ENCODE data around the gene XPR1. TPM values are rescaled to one million over a fixed set of nuclear protein-coding genes. Genes with fewer than 3 reads are reported as not detected.
"Not testable (repeated sequence)": the region's sequence is repeated elsewhere in the genome, so short reads cannot be mapped to it uniquely, and the experiment has no call there.

The XPR1 gene
- total RNA-seq, 1 experiment from 2014 or later: 45.6 TPM

GRCh38 chr1:180693564-180694244 is 61.9 kb downstream of the XPR1 start:
- Histone ChIP-seq H3K36me3 (replicated peaks; ENCODE audit: control insufficient read depth, insufficient read depth, low read length) (no peaks in the 10 kb centered on the region), H3K4me3 (ENCODE audit: insufficient read depth, low read depth, low read length) (no peak overlapping the region)

DNA sequence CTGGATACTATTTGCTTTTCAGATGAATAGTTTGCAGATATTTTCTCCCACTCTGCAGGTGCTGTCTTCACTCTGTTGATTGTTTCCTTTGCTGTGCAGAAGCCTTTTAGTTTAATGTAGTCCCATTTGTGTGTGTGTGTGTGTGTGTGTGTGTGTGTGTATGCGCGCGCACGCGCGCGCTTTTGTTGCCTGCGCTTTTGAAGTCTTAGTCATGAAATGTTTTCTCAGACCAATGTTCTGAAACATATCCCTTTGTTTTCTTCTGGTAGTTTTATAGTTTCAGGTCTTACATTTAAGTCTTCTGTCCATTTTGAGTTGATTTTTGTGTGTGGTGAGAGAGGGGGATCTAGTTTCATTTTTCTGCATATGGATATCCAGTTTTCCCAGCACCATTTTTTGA is 63.5 kb downstream of the XPR1 start:
- Histone ChIP-seq H3K36me3 (replicated peaks; ENCODE audit: control insufficient read depth, insufficient read depth, low read length) (no peaks in the 10 kb centered on the region), H3K4me3 (ENCODE audit: insufficient read depth, low read depth, low read length) (no peak overlapping the region), H3K27me3 (ENCODE audit: control insufficient read depth, insufficient read depth, low read length) (no peaks in the 10 kb centered on the region)
- DNase-seq: no peak

More at GRCh38 chr1:180693564-180694244, 61.9 kb downstream of the XPR1 start:
- H3K27me3 ChIP-seq (ENCODE audit: control insufficient read depth, insufficient read depth, low read length): no peaks in the 10 kb centered on the region
- no peak for DNase-seq

DNA sequence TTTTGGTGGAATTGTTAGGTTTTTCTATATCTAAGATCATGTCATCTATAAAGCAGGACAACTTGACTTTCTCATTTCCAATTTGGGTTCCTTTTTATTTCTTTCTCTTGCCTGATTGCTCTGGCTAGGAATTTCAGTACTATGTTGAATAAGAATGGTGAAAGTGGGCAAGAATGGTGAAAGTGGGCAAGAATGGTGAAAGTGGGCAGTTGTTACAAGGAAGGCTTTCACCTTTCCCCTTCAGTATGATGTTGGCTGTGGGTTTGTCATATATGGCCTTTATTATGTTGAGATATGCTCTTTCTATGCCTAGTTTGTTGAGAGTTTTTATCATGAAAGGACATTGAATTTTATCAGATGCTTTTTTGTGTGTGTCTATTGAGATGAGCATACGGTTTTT is 64.5 kb downstream of the XPR1 start:
- DNase-seq: no peak
- Histone ChIP-seq H3K27me3 (ENCODE audit: control insufficient read depth, insufficient read depth, low read length) (no peaks in the 10 kb centered on the region), H3K4me3 (ENCODE audit: insufficient read depth, low read depth, low read length) (no peak overlapping the region), H3K36me3 (replicated peaks; ENCODE audit: control insufficient read depth, insufficient read depth, low read length) (no peaks in the 10 kb centered on the region)

- DNase-seq: no peak
- H3K27me3 ChIP-seq (ENCODE audit: control insufficient read depth, insufficient read depth, low read length): no peaks in the 10 kb centered on the region
- no peak overlapping the region for H3K4me3 ChIP-seq (ENCODE audit: insufficient read depth, low read depth, low read length)
- H3K36me3 ChIP-seq (replicated peaks; ENCODE audit: control insufficient read depth, insufficient read depth, low read length): no peaks in the 10 kb centered on the region
These were observed 66.8 kb downstream of the XPR1 start for GRCh38 chr1:180698580-180698979.

- not testable (repeated sequence) for H3K36me3 ChIP-seq (replicated peaks; ENCODE audit: control insufficient read depth, insufficient read depth, low read length); H3K27me3 ChIP-seq (ENCODE audit: control insufficient read depth, insufficient read depth, low read length); H3K4me3 ChIP-seq (ENCODE audit: insufficient read depth, low read depth, low read length); DNase-seq
These were observed 70.6 kb downstream of the XPR1 start for GRCh38 chr1:180702376-180702775.

- not testable (repeated sequence) for H3K4me3 ChIP-seq (ENCODE audit: insufficient read depth, low read depth, low read length); H3K27me3 ChIP-seq (ENCODE audit: control insufficient read depth, insufficient read depth, low read length); H3K36me3 ChIP-seq (replicated peaks; ENCODE audit: control insufficient read depth, insufficient read depth, low read length); DNase-seq
These were observed 78.9 kb downstream of the XPR1 start for GRCh38 chr1:180710746-180711145.

DNA sequence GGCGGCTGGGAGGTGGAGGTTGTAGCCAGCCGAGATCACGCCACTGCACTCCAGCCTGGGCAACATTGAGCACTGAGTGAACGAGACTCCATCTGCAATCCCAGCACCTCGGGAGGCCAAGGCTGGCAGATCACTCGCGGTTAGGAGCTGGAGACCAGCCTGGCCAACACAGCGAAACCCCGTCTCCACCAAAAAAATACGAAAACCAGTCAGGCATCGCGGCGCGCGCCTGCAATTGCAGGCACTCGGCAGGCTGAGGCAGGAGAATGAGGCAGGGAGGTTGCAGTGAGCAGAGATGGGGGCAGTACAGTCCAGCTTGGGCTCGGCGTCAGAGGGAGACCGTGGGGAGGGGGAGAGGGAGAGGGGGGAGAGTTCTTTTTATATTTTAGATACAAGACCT is 79.4 kb downstream of the XPR1 start:
- H3K36me3 ChIP-seq (replicated peaks; ENCODE audit: control insufficient read depth, insufficient read depth, low read length); H3K27me3 ChIP-seq (ENCODE audit: control insufficient read depth, insufficient read depth, low read length); DNase-seq; H3K4me3 ChIP-seq (ENCODE audit: insufficient read depth, low read depth, low read length): not testable (repeated sequence)

- DNase-seq: no peak
- no peak overlapping the region for H3K4me3 ChIP-seq (ENCODE audit: insufficient read depth, low read depth, low read length)
These were observed 88.9 kb downstream of the XPR1 start for GRCh38 chr1:180720753-180721152.

GRCh38 chr1:180722586-180722985 is 90.8 kb downstream of the XPR1 start:
- DNase-seq: no peak
- Histone ChIP-seq H3K4me3 (ENCODE audit: insufficient read depth, low read depth, low read length) (no peak overlapping the region), H3K27me3 (ENCODE audit: control insufficient read depth, insufficient read depth, low read length) (no peaks in the 10 kb centered on the region), H3K36me3 (replicated peaks; ENCODE audit: control insufficient read depth, insufficient read depth, low read length) (no peaks in the 10 kb centered on the region)

More at GRCh38 chr1:180720753-180721152, 88.9 kb downstream of the XPR1 start:
- no peaks in the 10 kb centered on the region for H3K36me3 ChIP-seq (replicated peaks; ENCODE audit: control insufficient read depth, insufficient read depth, low read length)
- H3K27me3 ChIP-seq (ENCODE audit: control insufficient read depth, insufficient read depth, low read length): no peaks in the 10 kb centered on the region

DNA sequence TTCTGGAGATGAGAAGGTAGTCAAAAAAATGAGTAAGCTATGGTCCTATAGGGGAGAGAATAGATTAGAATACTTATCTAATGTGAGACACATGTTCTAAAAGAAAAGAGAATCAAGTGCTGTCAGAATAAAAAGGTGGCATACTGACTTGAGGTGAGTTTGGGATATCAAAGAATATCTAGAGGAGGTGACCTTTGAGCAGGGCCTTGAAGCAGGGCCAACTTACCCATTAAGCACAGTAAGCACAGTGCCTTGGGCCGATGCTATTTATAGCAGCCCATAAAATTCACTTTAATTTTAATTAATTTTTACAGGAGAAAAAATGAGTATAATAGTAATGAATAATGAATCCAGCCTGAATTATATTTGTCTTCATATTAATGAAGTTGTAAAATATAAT is 92.2 kb downstream of the XPR1 start:
- Histone ChIP-seq H3K4me3 (ENCODE audit: insufficient read depth, low read depth, low read length) (no peak overlapping the region), H3K27me3 (ENCODE audit: control insufficient read depth, insufficient read depth, low read length) (no peaks in the 10 kb centered on the region), H3K36me3 (replicated peaks; ENCODE audit: control insufficient read depth, insufficient read depth, low read length) (no peaks in the 10 kb centered on the region)
- DNase-seq: no peak

DNA sequence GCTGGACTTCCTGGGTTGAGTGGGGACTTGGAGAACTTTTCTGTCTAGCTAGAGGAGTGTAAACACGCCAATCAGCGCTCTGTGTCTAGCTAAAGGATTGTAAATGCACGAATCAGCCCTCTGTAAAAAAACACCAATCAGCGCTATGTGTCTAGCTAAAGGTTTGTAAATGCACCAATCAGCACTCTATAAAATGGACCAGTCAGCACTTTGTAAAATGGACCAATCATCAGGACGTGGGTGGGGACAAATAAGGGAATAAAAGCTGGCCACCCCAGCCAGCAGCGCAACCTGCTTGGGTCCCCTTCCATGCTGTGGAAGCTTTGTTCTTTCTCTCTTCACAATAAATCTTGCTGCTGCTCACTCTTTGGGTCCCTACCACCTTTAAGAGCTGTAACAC is 94.2 kb downstream of the XPR1 start:
- not testable (repeated sequence) for H3K36me3 ChIP-seq (replicated peaks; ENCODE audit: control insufficient read depth, insufficient read depth, low read length); H3K4me3 ChIP-seq (ENCODE audit: insufficient read depth, low read depth, low read length); DNase-seq; H3K27me3 ChIP-seq (ENCODE audit: control insufficient read depth, insufficient read depth, low read length)

DNA sequence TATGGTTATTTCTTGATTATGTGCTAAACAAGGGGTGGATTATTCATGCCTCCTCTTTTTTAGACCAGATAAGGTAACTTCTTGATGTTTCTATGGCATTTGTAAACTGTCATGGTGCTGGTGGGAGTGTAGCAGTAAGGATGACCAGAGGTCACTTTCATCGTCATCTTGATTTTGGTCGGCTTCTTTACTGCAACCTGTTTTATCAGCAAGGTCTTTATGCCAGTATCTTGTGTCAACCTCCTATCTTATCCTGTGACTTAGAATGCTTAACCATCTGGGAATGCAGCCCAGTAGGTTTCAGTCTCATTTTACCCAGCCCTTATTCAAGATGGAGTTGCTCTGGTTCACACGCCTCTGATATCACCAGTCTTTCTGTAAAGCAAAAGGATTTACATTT is 95.9 kb downstream of the XPR1 start:
- H3K27me3 ChIP-seq (ENCODE audit: control insufficient read depth, insufficient read depth, low read length); H3K4me3 ChIP-seq (ENCODE audit: insufficient read depth, low read depth, low read length); H3K36me3 ChIP-seq (replicated peaks; ENCODE audit: control insufficient read depth, insufficient read depth, low read length); DNase-seq: not testable (repeated sequence)

- H3K27me3 ChIP-seq (ENCODE audit: control insufficient read depth, insufficient read depth, low read length): no peaks in the 10 kb centered on the region
- no peak for DNase-seq
- H3K4me3 ChIP-seq (ENCODE audit: insufficient read depth, low read depth, low read length): no peak overlapping the region
- no peaks in the 10 kb centered on the region; the same call in 1 of the 2 replicates for H3K36me3 ChIP-seq (replicated peaks; ENCODE audit: control insufficient read depth, insufficient read depth, low read length)
These were observed 96.8 kb downstream of the XPR1 start for GRCh38 chr1:180728472-180729106.

DNA sequence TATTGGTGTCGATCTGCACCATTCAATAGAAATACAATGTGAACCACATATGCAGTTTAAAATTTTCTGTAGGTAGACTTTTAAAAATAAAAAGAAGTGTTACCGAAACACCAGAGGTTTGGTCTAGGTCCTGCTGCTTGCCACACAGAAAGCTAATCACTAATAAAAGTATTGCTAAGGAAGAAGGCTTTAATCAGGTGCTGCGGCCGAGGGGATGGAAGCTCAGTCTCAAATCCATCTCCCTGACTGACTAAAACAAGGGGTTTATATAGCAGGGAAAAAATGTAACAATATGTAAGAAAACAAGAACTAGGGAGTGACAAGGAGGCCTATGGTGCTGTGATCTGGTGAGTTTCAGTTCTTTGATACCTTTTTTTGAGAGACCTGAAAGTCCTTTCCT is 99.3 kb downstream of the XPR1 start:
- Histone ChIP-seq H3K4me3 (ENCODE audit: insufficient read depth, low read depth, low read length) (no peak overlapping the region), H3K27me3 (ENCODE audit: control insufficient read depth, insufficient read depth, low read length) (no peaks in the 10 kb centered on the region), H3K36me3 (replicated peaks; ENCODE audit: control insufficient read depth, insufficient read depth, low read length) (no peaks in the 10 kb centered on the region; the same call in 1 of the 2 replicates)
- no peak for DNase-seq

DNA sequence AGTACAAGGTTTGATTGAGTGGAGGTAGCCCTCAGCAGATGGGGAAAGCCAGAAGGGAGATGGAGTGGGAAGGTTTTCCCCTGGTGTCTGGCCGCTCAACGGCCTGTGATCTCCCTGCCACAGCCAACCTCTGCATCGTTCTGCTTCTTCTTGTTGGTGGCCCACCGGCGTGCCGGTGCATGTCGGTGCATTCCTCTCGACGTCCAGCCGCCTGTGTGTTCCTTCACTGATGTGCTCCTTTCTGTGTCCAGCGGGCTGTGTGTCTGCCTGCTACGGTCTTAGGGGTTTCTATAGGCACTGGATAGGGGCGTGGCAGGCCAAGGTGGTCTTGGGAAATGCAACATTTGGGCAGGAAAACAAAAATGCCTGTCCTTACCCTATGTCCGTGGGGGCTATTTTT is 101.0 kb downstream of the XPR1 start:
- no peaks in the 10 kb centered on the region; the same call in 1 of the 2 replicates for H3K36me3 ChIP-seq (replicated peaks; ENCODE audit: control insufficient read depth, insufficient read depth, low read length)
- no peaks in the 10 kb centered on the region for H3K27me3 ChIP-seq (ENCODE audit: control insufficient read depth, insufficient read depth, low read length)
- DNase-seq: no peak
- H3K4me3 ChIP-seq (ENCODE audit: insufficient read depth, low read depth, low read length): no peak overlapping the region
